GM11168 (cell line): ENCODE measurements around the gene GPATCH8.

Experiments
- in situ Hi-C: fragments of 300-500 bp; cut with MboI; formaldehyde crosslinking; loops from one replicate; pipeline ENCODE4 v1.12.0; 2022; ENCODE audit warnings: low sequenced_read_pairs; ENCODE audit not compliant: unreplicated experiment

GPATCH8 gene

DNA sequence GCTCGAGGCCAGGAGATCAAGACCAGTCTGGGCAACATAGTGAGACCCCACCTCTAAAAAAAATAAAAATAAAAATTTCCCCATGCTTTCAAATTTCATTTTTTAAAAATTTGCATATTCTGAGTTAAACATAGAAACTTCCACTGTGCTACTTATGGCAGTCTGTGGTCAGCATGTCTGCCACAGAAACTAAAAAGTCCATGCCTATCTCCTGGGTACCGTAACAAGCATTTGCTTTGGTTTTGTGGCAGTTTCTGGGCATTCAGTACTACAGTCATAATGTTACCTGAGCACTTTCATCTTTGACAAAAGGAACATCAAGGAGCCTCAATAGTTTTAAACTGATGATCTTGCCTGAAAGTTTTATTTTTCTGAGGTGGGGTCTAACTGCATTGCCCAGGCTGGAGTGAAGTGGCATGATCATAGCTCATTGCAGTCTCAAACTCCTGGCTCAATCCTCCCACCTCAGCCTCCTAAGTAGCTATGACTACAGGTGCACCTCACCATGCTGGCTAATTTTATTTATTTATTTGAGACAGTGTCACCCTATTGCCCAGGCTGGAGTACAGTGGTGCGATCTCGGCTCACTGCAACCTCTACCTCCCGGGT, 100.5 kb downstream of the GPATCH8 start:
- in situ Hi-C loops, result no loop called here

- in situ Hi-C loops, result no loop called here
Measured at GRCh38 chr17:44400226-44400847, 102.9 kb downstream of the GPATCH8 start.

DNA sequence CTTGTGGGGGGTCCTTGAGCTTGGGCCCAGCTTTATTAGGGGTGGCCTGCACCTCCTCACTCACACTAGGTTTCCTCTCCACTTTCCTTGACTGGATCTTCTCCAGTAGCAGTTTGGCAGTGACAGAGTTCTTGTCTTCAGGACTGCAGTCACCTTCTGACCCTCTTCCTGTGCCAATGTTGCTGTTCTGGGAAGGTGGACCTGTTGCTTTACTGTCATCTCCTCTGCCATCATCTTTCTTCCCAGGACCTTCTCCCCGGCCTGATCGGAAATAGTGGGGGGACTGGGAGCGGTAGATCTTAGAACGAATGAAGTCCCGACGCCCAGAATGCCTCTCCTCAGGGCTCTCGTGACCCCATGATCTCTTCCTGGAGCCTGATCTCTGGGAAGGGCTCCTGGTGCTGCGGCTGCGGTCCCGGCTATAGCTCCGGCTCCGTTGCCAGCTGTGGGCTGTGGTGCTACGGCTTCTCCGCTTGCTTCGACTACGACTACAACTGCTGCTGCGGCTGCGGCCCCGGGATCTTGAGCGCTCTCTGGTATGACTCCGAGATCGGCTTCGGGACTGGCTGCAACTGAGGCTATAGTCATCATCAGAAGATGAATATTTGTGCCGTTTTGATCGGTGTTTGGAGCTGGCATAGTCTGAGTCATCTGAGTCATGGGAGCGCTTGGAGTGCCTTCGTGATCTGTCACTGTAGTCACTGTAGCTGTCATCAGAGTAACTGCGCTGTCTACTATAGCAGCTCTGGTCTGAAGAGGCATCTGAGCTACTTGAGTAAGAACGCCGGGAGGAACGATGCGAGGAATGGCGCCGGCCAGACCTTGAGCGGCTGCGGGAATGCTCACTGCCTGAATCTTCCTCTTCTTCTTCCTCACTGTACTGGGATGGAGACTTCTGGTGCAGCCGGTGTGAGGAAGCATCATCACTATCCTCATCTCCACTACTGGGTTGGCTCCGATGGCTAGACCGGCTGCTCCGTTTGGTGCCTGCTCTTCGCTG, 104.2 kb downstream of the GPATCH8 start:
- in situ Hi-C loops, result loop anchor here (10.0 kb wide), 1 partner anchor 116 kb away; no protein-coding TSS in a partner anchor

DNA sequence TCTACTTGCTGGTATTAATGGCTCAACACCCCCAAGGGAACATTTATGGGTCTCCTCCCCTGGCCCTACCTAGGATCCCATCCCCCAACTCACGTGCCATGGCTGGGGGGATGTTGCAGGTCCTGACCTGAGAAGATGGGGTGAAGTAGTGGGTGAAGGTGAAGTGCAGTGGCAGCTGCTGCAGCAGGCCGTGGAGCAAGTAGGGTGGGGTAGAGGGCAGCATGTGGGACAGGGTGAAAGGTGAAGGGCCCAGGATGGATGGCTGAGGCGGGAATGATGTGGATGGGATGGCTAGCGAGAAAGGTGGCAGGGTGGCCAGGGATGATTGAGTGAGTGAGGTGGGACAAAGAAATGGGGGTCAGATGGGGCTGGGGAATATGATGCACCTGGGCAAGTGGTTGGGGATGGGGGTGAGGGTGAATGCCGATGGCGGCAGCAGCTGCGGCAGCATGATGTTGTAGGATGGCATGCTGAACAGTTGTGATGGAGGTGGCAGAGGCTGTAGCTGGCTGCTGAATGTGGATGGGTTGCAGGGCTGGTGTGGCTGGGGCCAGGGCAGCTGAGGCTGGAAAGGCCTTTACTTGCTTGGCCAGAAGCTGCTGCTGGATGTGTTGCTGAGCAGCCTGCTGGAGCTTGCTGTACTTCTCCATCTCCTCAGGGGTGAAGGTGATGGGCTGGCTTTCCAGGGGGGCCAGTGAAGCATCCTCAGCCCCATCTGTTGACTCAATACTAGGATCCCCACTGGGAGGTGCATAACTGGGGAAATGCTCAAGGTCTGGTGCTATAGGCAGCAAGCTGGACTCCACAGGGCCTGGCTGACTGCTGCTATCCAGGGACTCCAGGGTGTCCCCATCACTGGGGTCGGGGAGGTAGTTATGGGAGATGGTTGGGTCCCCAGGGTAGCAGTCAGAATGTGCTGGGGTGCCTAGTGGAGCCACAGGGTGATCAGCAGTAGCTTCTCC, 105.4 kb downstream of the GPATCH8 start:
- in situ Hi-C loops, result loop anchor here (10.0 kb wide), 1 partner anchor 117 kb away; no protein-coding TSS in a partner anchor

- in situ Hi-C loops, result loop anchor here (10.0 kb wide), 1 partner anchor 118 kb away; no protein-coding TSS in a partner anchor
Measured at GRCh38 chr17:44396946-44397345, 106.3 kb downstream of the GPATCH8 start.

DNA sequence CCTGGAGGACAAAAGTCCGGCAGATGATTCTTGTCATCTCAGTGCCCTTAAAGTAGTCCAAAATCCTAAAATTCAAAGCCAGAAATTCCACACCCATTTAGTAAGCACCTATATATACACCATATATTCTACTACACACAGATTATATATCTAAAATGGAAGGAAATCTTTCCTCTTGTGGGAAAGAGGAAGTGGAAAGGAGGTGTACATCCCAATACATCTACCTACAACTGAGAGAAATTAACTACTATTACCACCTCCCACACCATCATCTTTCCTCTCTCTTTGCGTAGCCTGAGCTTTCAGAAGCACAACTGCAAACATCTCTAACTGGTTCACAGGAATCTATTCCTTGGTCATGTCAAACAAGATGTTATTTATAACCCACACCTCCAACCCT, 108.4 kb downstream of the GPATCH8 start:
- in situ Hi-C loops, result loop anchor here (10.0 kb wide), 1 partner anchor 120 kb away; no protein-coding TSS in a partner anchor

DNA sequence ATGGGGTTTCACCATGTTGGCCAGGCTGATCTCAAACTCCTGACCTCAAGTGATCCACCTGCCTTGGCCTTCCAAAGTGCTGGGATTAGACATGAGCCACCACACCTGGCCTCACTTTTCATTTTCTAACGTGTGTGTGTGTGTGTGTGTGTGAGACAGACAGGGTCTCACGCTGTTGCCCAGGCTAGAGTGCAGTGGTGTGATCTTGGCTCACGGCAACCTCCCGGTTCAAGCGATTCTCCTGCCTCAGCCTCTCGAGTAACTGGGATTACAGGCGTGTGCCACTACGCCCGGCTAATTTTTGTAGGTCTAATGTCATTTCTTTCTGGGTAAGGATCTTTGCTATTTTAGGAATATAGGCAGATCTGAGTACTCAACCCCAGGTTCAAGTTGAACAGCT, 109.1 kb downstream of the GPATCH8 start:
- in situ Hi-C loops, result loop anchor here (10.0 kb wide), 1 partner anchor 121 kb away; no protein-coding TSS in a partner anchor

DNA sequence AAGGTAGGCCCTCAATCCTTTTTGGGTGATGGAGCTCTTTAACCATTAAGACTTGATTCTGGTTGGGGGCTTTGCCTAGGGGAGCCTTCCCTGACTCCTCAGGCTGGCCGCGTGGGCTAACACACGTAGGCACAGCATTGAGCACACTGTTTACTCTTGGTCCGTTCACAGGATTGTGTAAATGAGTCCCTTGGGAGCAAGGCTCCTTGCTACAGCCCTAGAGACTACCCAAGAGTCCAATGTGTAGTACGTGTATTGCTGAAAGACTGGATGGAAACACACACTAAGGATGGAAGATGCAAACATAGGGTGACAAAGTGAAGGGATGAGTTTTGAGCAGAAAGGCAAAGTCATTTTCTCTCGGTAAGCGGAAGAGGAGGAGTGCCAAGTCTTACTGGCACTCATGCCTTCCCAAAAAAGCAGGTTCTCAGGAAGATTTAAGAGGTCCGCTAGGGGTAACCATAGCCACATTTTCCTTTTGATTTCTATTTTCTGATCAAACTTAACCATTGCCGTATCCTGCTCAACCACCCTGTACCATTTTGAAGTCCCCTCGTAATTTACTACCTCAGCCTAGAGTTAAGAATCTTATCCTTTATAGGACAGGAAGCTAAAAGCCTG, 112.8 kb downstream of the GPATCH8 start:
- in situ Hi-C loops, result loop anchor here (10.0 kb wide), 1 partner anchor 124 kb away; no protein-coding TSS in a partner anchor

GRCh38 chr17:44389723-44390202, 113.4 kb downstream of the GPATCH8 start:
- in situ Hi-C loops, result loop anchor here (10.0 kb wide), 1 partner anchor 125 kb away; no protein-coding TSS in a partner anchor

- in situ Hi-C loops, result no loop called here
Measured at GRCh38 chr17:44389281-44389680, 113.9 kb downstream of the GPATCH8 start, which contains the start of gene ITGA2B. Gene ITGA2B (minus strand): TSS chr17:44389649. CDS start chr17:44389473, 176 bp downstream.

DNA sequence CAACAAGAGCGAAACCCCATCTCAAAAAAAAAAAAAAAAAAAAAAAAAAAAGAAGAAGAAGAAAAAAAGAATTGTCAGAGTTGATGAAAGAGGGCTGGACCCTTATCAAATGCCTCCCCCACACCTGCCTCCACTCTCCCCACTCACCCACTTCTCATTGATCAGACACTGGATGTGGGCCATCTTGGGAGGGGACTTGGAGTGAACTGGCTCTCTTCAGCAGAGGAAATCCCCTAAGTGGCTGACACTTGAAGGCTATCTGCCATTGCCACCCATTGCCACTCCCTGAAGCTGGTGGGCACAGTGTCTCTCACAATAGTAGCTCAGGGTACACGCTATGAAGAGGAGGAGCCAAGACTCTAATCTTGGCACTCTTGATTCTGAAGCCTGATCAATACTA, 115.4 kb downstream of the GPATCH8 start:
- in situ Hi-C loops, result no loop called here

DNA sequence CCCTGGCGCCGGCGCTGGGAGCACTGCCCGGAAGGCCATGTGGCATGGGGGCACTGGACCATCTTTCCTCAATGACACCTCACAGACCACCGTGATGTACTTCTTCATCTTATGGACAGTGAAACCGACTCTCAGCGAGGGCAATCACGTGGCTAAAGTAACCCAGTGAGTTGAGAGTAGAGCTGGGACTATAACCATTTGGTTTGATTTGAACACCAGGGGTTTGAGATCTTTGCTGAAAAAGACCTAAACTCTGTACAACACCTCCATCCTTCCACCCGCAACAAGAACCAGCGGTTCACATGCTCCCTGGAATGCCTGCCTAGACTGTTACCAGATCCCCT, 117.1 kb downstream of the GPATCH8 start:
- in situ Hi-C loops, result no loop called here

DNA sequence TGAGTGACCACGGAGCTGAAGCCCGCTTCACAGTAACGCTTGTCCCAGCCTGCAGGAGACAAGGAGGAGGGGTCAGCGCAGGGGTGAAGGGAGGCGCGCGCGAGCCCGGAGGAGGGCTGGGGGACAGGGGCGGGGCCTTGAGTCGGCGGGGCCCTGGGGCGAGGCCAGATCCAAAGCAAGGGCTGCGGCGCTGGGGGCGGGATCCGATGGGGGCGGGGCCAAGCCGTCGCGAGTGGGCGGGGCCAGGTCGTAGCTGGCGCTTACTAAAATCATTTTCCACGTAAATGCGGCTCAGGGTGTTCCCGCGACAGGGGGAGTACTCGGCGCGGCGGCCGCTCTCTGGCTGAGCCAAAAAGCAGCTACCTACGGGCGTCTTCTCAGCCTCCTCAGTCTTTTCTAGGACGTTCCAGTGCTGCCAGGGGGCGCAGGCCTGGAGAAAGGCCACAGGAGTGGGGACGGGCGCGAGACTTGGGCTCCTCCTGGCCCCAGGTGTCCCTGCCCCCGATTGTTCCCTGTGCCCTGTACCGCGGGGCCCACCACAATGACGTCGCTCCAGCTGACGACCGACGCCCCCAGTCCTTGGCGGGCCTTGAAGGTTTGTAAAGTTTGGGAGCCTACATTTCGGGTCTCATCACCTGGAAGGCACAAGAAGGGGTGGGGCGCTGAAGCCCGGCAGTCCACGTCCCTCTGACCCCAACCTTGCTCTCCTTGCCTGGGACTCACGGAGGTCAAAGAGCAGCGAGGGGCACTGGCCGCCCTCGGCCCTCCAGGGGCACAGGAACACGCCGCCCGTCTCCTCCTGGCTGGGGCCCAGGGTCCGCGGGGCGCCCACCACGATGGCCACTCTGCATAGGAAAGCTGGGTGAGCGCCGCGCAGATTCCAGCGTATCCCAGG, 117.7 kb downstream of the GPATCH8 start:
- in situ Hi-C loops, result no loop called here

DNA sequence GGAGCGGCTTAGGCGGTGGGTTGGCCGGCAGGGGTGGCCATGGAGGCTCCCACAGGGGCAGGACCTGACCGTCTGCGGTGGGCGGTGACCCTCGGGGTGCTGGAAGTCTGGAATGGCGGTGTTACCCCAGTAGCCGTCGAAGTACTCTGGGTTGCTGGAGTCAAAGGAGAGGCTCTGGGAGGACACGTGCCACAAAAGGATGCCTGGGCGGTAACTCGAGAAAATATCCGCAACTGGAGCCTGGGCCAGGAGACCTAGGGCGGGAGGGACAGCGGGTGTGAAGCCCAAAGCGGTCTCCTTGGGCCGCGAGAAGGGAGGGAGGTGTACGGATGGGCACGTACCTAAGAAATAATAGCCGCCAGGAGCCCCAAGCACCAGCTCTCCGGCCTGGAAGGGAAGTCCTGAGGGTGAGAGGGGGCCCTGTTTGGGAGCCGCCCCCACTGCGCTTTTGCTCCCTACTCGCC, 118.4 kb downstream of the GPATCH8 start:
- in situ Hi-C loops, result no loop called here

- in situ Hi-C loops, result no loop called here
Measured at GRCh38 chr17:44384281-44384822, 118.9 kb downstream of the GPATCH8 start.

GRCh38 chr17:44383861-44384260, 119.3 kb downstream of the GPATCH8 start:
- in situ Hi-C loops, result no loop called here

DNA sequence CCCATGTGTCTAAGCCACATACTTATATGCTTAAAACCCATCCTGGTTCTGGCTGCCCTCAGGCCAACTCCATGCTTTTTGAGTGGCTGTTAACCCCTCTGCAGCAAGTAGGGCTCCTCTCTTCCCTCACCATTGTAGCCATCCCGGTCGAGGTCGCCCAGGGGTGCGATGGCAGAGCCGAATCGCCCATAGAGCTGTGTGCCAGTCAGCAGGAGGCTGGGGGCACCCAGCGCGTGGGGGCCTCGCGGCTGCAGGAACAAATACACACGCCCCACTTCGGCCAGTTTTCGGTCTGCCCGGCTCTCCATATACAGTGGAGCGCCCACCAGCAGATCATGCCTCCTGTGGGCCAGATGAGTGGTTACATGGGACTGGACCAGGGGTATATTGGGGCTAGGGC, 119.8 kb downstream of the GPATCH8 start:
- in situ Hi-C loops, result no loop called here
